Caco-2 (cell line): ENCODE measurements around the gene RALGPS2. TPM values are rescaled to one million over a fixed set of nuclear protein-coding genes. Genes with fewer than 3 reads are reported as not detected.

Experiments used
- BruUV-seq: library from RNA; stranded (reverse); fragments of 400-500 nt; replicated peaks from 2 replicates; lab custom pipeline; 2021; lab: Mats Ljungman, UMichigan
- CTCF ChIA-PET: fragments of 300-600 bp; sonication (Branson Sonifier 250); formaldehyde crosslinking; loops from one replicate; lab custom pipeline; 2022; ENCODE audit warnings: antibody characterized with exemption; lab: Charles Lee
- POLR2A ChIA-PET: fragments of 300-600 bp; sonication (Branson Sonifier 250); formaldehyde crosslinking; loops from one replicate; lab custom pipeline; 2022; ENCODE audit warnings: antibody characterized with exemption; lab: Charles Lee
- DNase-seq, 2 experiments: peaks; one replicate each; pipeline versions ENCODE4 v3.0.0 to v3.0.0-alpha.2; 2020 to 2022
- H3K27me3 ChIP-seq: replicated peaks from 2 replicates; pipeline ENCODE4 v1.6.0; 2011; ENCODE audit warnings: low read length; ENCODE audit not compliant: control insufficient read depth, insufficient read depth
- H3K36me3 ChIP-seq: 2 replicates; pipeline ENCODE4 v1.5.1; 2011; ENCODE audit warnings: low read length; ENCODE audit not compliant: control insufficient read depth, insufficient read depth
- H3K4me1 ChIP-seq: fragments of 250-450 bp; sonication (Bioruptor Pico); 2 replicates; pipeline ENCODE4 v1.5.1; 2020; ENCODE audit warnings: mild to moderate bottlenecking
- H3K4me3 ChIP-seq: 2 replicates; pipeline ENCODE4 v1.5.1; 2011; ENCODE audit warnings: low read depth, mild to moderate bottlenecking, control low read depth, low read length
- H3K9me3 ChIP-seq: fragments of 250-450 bp; sonication (Bioruptor Pico); 2 replicates; pipeline ENCODE4 v1.5.1; 2020; ENCODE audit warnings: mild to moderate bottlenecking, moderate library complexity
- H3K27ac Mint-ChIP-seq: one replicate; pipeline ENCODE4 v1.8.0; 2022; ENCODE audit warnings: mixed read lengths; ENCODE audit not compliant: unreplicated experiment
- H3K27me3 Mint-ChIP-seq: one replicate; pipeline ENCODE4 v1.8.0; 2022; ENCODE audit warnings: mixed read lengths; ENCODE audit not compliant: insufficient read depth, unreplicated experiment
- H3K36me3 Mint-ChIP-seq: one replicate; pipeline ENCODE4 v1.8.0; 2022; ENCODE audit warnings: mild to moderate bottlenecking, mixed read lengths; ENCODE audit not compliant: insufficient read depth, unreplicated experiment
- H3K4me1 Mint-ChIP-seq: one replicate; pipeline ENCODE4 v1.8.0; 2022; ENCODE audit warnings: low read depth, mixed read lengths; ENCODE audit not compliant: unreplicated experiment
- H3K4me3 Mint-ChIP-seq: one replicate; pipeline ENCODE4 v1.8.0; 2022; ENCODE audit warnings: mild to moderate bottlenecking, moderate library complexity, mixed read lengths; ENCODE audit not compliant: unreplicated experiment
- H3K9me3 Mint-ChIP-seq: one replicate; pipeline ENCODE4 v1.8.0; 2022; ENCODE audit warnings: mixed read lengths; ENCODE audit not compliant: unreplicated experiment
- intact Hi-C: fragments of 100-400 bp; cut with micrococcal nuclease; formaldehyde crosslinking; loops from one replicate; pipeline ENCODE4 v1.10.0; 2022; ENCODE audit not compliant: unreplicated experiment
- total RNA-seq: library from RNA; stranded (reverse); gene quantifications from 2 replicates; pipeline ENCODE4 v1.2.3, GENCODE V29; 2022
- TF ChIP-seq, protein P1 (sequence below), 2 experiments: fragments of 200-600 bp in 1 of 2; IDR thresholded peaks; 1 replicate in 1 of 2; 2 replicates in 1 of 2; pipeline versions ENCODE4 v1.5.1 to v1.8.0; 2011 to 2022; ENCODE audit warnings: antibody characterized with exemption in 1 of 2, control low read depth in 1 of 2, inconsistent platforms in 1 of 2, low read depth in 1 of 2, low read length in 1 of 2, mild to moderate bottlenecking in 1 of 2, moderate library complexity in 1 of 2; ENCODE audit not compliant: insufficient read depth in 1 of 2, severe bottlenecking in 1 of 2, unreplicated experiment in 1 of 2

The RALGPS2 gene
- total RNA-seq, 1 experiment from 2014 or later: 26.1 TPM

DNA sequence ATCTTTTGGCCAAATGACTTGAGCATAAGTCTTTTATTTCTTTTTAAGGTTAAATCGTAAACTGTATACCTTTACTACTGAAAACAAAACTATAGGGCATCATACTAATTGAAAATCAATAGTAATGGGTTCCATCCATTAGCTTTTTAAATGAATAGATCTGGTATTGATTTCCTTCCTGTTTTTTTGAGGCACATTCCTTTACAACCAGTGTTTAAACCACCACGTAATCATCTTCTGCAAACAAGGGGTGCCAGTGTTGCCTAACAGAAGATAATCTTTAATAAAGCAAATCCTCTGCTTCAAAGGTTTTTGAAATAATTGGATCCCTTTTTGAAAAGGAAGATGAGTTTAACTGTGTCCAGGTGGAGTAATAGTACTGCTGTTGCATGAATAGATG lies 194.5 kb downstream of the RALGPS2 start:
- Histone ChIP-seq H3K27me3 (no peaks in the 10 kb centered on the region), H3K4me1 (no peaks in the 10 kb centered on the region), H3K4me3 (no peak overlapping the region), H3K9me3 (no peaks in the 10 kb centered on the region), H3K36me3 (peaks cover 1% of the 10 kb centered on the region; the same call in 1 of the 2 replicates)
- Mint-ChIP-seq H3K36me3 (peaks cover 5% of the 10 kb centered on the region), H3K4me1 (no peaks in the 10 kb centered on the region), H3K27me3 (no peaks in the 10 kb centered on the region), H3K4me3 (no peak overlapping the region), H3K27ac (no peak overlapping the region), H3K9me3 (no peaks in the 10 kb centered on the region)
- no peak for DNase-seq
- CTCF ChIA-PET: no interaction called here
- TF ChIP-seq, protein P1, sequence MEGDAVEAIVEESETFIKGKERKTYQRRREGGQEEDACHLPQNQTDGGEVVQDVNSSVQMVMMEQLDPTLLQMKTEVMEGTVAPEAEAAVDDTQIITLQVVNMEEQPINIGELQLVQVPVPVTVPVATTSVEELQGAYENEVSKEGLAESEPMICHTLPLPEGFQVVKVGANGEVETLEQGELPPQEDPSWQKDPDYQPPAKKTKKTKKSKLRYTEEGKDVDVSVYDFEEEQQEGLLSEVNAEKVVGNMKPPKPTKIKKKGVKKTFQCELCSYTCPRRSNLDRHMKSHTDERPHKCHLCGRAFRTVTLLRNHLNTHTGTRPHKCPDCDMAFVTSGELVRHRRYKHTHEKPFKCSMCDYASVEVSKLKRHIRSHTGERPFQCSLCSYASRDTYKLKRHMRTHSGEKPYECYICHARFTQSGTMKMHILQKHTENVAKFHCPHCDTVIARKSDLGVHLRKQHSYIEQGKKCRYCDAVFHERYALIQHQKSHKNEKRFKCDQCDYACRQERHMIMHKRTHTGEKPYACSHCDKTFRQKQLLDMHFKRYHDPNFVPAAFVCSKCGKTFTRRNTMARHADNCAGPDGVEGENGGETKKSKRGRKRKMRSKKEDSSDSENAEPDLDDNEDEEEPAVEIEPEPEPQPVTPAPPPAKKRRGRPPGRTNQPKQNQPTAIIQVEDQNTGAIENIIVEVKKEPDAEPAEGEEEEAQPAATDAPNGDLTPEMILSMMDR (IDR thresholded peaks at IDR 0.05; ENCODE audit: insufficient read depth in 1 of 2, low read depth in 1 of 2, low read length in 1 of 2, severe bottlenecking in 1 of 2, unreplicated experiment in 1 of 2): no peak
- intact Hi-C loops: no loop called here
- BruUV-seq: no TSS peak
- POLR2A ChIA-PET: no interaction called here

DNA sequence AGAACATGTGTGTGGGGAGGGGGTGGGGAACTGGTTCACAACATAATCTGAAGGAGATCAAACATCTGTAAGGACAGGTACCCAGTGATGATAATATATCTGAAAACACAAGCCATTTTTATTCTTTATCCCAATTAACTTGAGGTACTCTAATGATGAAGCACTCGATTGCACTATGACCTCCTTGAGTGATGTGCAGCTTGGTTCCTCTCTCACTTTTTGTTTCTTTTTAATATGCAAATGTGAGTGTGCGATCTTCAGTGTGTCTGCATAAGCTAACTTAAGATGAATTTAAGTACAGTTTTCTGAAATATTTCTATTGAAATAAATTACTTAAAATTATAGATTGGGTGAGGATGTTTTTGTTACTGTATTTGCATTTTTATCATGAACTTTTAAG lies 196.5 kb downstream of the RALGPS2 start:
- H3K27me3 Mint-ChIP-seq: no peaks in the 10 kb centered on the region
- no TSS peak for BruUV-seq
- peaks cover 10% of the 10 kb centered on the region for H3K36me3 Mint-ChIP-seq
- intact Hi-C loops: no loop called here
- Histone ChIP-seq H3K4me3 (no peak overlapping the region), H3K27me3 (no peaks in the 10 kb centered on the region), H3K36me3 (peaks cover 1% of the 10 kb centered on the region; the same call in 1 of the 2 replicates), H3K4me1 (no peaks in the 10 kb centered on the region), H3K9me3 (no peaks in the 10 kb centered on the region)
- POLR2A ChIA-PET: no interaction called here
- CTCF ChIA-PET: no interaction called here
- H3K4me1 Mint-ChIP-seq: no peaks in the 10 kb centered on the region
- H3K9me3 Mint-ChIP-seq: no peaks in the 10 kb centered on the region
- TF ChIP-seq, protein P1 (IDR thresholded peaks at IDR 0.05; ENCODE audit: insufficient read depth in 1 of 2, low read depth in 1 of 2, low read length in 1 of 2, severe bottlenecking in 1 of 2, unreplicated experiment in 1 of 2): no peak
- H3K27ac Mint-ChIP-seq: no peak overlapping the region
- H3K4me3 Mint-ChIP-seq: no peak overlapping the region
- DNase-seq: no peak

- no peaks in the 10 kb centered on the region for H3K27me3 Mint-ChIP-seq
- Histone ChIP-seq H3K9me3 (no peaks in the 10 kb centered on the region), H3K4me1 (no peaks in the 10 kb centered on the region), H3K27me3 (no peaks in the 10 kb centered on the region), H3K4me3 (no peak overlapping the region), H3K36me3 (peaks cover 1% of the 10 kb centered on the region; the same call in 1 of the 2 replicates)
- TF ChIP-seq, protein P1 (IDR thresholded peaks at IDR 0.05; ENCODE audit: insufficient read depth in 1 of 2, low read depth in 1 of 2, low read length in 1 of 2, severe bottlenecking in 1 of 2, unreplicated experiment in 1 of 2): no peak
- no peak overlapping the region for H3K27ac Mint-ChIP-seq
- intact Hi-C loops: no loop called here
- no peak for DNase-seq
- no peak overlapping the region for H3K4me3 Mint-ChIP-seq
- peaks cover 8% of the 10 kb centered on the region for H3K36me3 Mint-ChIP-seq
- ChIA-PET POLR2A (no interaction called here), CTCF (no interaction called here)
- BruUV-seq: no TSS peak
- H3K9me3 Mint-ChIP-seq: no peaks in the 10 kb centered on the region
- H3K4me1 Mint-ChIP-seq: no peaks in the 10 kb centered on the region
Measured at GRCh38 chr1:178923512-178923911, 198.5 kb downstream of the RALGPS2 start.
